Measurements from ENCODE around the gene SKAP1. TPM values are rescaled to one million over a fixed set of nuclear protein-coding genes. Genes with fewer than 3 reads are reported as not detected.
A peak's percentile ranks its signal among the peaks of the same experiment; 100 is the strongest.

The SKAP1 gene
- total RNA-seq, 8 experiments from 2014 or later = 1.2 to 7.1 (median 1.5) TPM; not detected in 2

DNA sequence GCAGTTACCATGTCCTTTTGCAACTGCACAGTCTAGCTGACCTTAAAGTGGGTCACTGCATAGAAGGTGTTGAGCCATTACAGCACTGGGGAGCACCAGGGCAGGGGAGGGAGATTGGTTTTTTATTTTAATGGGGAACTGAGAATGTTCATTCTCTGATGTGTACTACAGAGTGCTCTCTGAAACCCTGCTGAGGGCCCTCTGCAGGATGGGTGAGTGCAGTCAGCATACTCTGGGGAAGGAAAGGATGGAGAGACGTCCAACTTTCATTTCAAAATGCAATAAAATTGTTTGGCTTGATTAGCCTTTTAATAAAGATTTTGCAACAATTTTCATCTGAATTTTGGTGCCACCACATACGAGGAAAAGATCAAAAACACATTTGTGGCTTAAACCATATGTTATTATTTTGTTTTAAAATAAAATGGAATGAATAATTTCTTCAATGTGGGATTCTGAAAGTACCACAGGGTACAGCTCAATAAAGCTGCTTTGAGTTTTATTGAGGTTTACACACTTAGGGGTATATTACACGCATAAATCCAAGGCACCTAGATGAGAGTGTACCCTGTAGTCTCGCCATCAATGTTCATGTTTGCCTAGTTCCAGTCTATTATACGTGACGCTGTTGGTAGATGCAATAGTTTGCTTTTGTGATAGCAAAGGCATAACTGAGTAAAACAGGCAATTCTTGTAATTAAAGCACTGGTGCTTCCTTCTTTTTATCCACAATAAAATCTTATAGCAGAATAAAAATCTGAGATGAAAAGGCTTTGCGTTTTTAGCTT is 249.0 kb downstream of the SKAP1 start:
- 10 to 100% (median 85%) methylated on average over 2 to 6 of the region's 7 CpGs; no CpG with 5 or more reads in 1 of the 10 experiments for WGBS, 10 experiments
- H3K27ac ChIP-seq = no peak overlapping the region
- H3K4me1 ChIP-seq (replicated peaks in 1 of 2) = peaks cover 12 to 20% of the 10 kb centered on the region in 2 donors
- in situ Hi-C loops (cut with MboI; ENCODE audit: low pct_unique_long_range_greater_than_20kb in 2 of 9, low sequenced_read_pairs in 9 of 9, unreplicated experiment in 9 of 9) = no loop called here
- H3K4me3 ChIP-seq = no peak overlapping the region
- ATAC-seq (replicated peaks in 6 of 8) = no peak

- ATAC-seq (replicated peaks in 6 of 8) = no peak
- in situ Hi-C loops (cut with MboI; ENCODE audit: low pct_unique_long_range_greater_than_20kb in 2 of 9, low sequenced_read_pairs in 9 of 9, unreplicated experiment in 9 of 9) = no loop called here
- Histone ChIP-seq H3K4me3 (no peak overlapping the region), H3K4me1 (replicated peaks in 1 of 2) (peaks cover 4 to 5% of the 10 kb centered on the region in 2 donors), H3K27ac (no peak overlapping the region)
- 36 to 91% (median 70%) methylated on average over 1 to 4 of the region's 4 CpGs for WGBS, 10 experiments
Observed at GRCh38 chr17:48179071-48179945, 250.7 kb downstream of the SKAP1 start.

GRCh38 chr17:48178317-48178716 is 251.7 kb downstream of the SKAP1 start:
- H3K4me3 ChIP-seq = no peak overlapping the region
- in situ Hi-C loops (cut with MboI; ENCODE audit: low pct_unique_long_range_greater_than_20kb in 2 of 9, low sequenced_read_pairs in 9 of 9, unreplicated experiment in 9 of 9) = no loop called here
- WGBS, 10 experiments = 7 to 100% (median 62%) methylated on average over 1 to 4 of the region's 4 CpGs; no CpG with 5 or more reads in 1 of the 10 experiments
- ATAC-seq (replicated peaks in 6 of 8) = no peak
- H3K4me1 ChIP-seq (replicated peaks in 1 of 2) = peaks cover 5 to 13% of the 10 kb centered on the region in 2 donors
- no peak overlapping the region for H3K27ac ChIP-seq

DNA sequence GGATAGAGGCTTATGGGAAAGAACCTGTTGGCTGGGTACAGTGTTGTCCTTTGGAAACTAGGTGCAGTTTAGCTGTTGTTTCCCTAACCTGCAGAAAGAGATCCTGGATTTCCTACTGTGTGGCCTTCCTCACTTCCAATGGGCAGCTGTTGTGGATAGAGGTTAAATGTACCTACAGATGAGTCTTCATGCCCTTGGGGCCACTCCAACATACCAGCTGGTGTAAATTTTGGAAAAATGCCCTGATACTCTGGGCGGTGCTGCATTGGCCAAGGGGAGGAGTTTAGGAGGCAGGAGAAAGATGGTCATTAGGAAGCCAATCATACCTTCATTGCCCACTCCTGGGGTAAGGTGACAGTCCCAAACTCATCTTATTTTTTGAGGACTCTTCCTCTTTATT is 252.2 kb downstream of the SKAP1 start:
- H3K4me3 ChIP-seq = no peak overlapping the region
- H3K4me1 ChIP-seq (replicated peaks in 1 of 2) = peaks cover 5 to 18% of the 10 kb centered on the region in 2 donors
- H3K27ac ChIP-seq = no peak overlapping the region
- WGBS, 10 experiments = 43 to 100% (median 50%) methylated on average over 1 of the region's 1 CpG; no CpG with 5 or more reads in 7 of the 10 experiments
- no peak for ATAC-seq (replicated peaks in 6 of 8)
- in situ Hi-C loops (cut with MboI; ENCODE audit: low pct_unique_long_range_greater_than_20kb in 2 of 9, low sequenced_read_pairs in 9 of 9, unreplicated experiment in 9 of 9) = no loop called here

DNA sequence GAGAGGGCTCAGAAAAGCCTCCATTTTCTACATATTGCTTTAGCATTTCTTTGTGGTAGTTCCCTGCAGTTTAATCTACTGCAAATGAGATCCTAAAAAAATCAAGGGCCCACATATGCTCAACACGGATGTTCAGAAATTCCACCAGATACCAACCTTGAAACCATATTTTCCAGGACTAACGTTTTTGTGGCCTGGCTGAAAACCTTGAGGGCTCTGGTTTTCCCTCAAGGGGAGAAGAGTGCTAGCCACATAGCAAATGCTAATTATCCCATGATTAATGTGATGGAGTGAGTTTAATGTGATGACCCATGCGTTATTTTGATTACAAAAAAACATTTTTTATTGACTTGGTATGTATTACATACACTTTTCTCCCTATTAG is 253.6 kb downstream of the SKAP1 start:
- Histone ChIP-seq H3K4me1 (replicated peaks in 1 of 2) (peaks cover 0 to 19% of the 10 kb centered on the region in 2 donors), H3K4me3 (no peak overlapping the region), H3K27ac (no peak overlapping the region)
- no peak for ATAC-seq (replicated peaks in 6 of 8)
- in situ Hi-C loops (cut with MboI; ENCODE audit: low pct_unique_long_range_greater_than_20kb in 2 of 9, low sequenced_read_pairs in 9 of 9, unreplicated experiment in 9 of 9) = no loop called here
- WGBS, 10 experiments = 38 to 95% (median 85%) methylated on average over 1 to 3 of the region's 3 CpGs; no CpG with 5 or more reads in 4 of the 10 experiments

GRCh38 chr17:48175692-48176470 is 254.1 kb downstream of the SKAP1 start:
- in situ Hi-C loops (cut with MboI; ENCODE audit: low pct_unique_long_range_greater_than_20kb in 2 of 9, low sequenced_read_pairs in 9 of 9, unreplicated experiment in 9 of 9) = no loop called here
- Histone ChIP-seq H3K4me1 (replicated peaks in 1 of 2) (peaks cover 0 to 19% of the 10 kb centered on the region in 2 donors), H3K27ac (no peak overlapping the region), H3K4me3 (no peak overlapping the region)
- peak in 2 of 8 experiments; percentile 21 to 77 for ATAC-seq (replicated peaks in 6 of 8)
- 59 to 100% (median 90%) methylated on average over 1 to 5 of the region's 5 CpGs; no CpG with 5 or more reads in 3 of the 10 experiments for WGBS, 10 experiments

DNA sequence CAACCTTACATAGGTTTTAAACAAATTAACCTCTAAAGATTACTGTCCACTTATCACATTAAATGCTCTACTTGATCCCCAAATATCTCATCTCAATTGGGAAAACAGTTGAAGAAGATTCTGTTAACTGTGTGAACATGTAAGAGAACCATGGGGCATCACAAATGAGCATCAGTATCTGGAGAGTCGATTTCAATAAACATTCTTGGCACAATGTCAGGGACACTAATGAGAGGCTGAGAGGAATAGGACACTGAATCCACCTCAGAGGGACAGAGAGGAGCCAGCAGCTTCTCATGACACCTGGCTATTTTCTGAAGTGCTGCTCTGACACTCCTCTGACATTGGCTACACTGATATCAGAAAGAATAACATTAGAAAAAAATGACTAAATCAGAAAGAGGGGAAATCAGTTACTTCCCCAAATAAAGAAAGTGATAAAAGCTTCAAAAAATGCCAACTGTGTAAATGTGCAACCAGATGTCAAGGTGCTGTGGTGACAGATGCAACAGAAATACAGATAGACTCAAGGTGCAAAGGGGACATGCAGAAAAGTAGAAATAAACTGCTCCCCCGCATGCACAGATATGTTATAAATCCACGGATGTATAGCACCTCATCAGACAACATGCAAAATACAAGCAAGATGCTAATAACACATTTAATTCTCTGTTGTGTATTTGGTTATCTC is 255.0 kb downstream of the SKAP1 start:
- Histone ChIP-seq H3K4me1 (replicated peaks in 1 of 2) (peaks cover 0 to 19% of the 10 kb centered on the region in 2 donors), H3K27ac (no peak overlapping the region), H3K4me3 (no peak overlapping the region)
- in situ Hi-C loops (cut with MboI; ENCODE audit: low pct_unique_long_range_greater_than_20kb in 2 of 9, low sequenced_read_pairs in 9 of 9, unreplicated experiment in 9 of 9) = no loop called here
- WGBS, 10 experiments = 33 to 100% (median 82%) methylated on average over 2 to 3 of the region's 3 CpGs
- ATAC-seq (replicated peaks in 6 of 8) = no peak

GRCh38 chr17:48173191-48173984 is 256.6 kb downstream of the SKAP1 start:
- Histone ChIP-seq H3K4me3 (no peak overlapping the region), H3K27ac (no peak overlapping the region), H3K4me1 (replicated peaks in 1 of 2) (peaks cover 3 to 35% of the 10 kb centered on the region in 2 donors)
- peak in 6 of 8 experiments; percentile 20 to 83 (median 33) for ATAC-seq (replicated peaks in 6 of 8)
- WGBS, 10 experiments = 17 to 90% (median 74%) methylated on average over 1 to 8 of the region's 8 CpGs
- in situ Hi-C loops (cut with MboI; ENCODE audit: low pct_unique_long_range_greater_than_20kb in 2 of 9, low sequenced_read_pairs in 9 of 9, unreplicated experiment in 9 of 9) = no loop called here

DNA sequence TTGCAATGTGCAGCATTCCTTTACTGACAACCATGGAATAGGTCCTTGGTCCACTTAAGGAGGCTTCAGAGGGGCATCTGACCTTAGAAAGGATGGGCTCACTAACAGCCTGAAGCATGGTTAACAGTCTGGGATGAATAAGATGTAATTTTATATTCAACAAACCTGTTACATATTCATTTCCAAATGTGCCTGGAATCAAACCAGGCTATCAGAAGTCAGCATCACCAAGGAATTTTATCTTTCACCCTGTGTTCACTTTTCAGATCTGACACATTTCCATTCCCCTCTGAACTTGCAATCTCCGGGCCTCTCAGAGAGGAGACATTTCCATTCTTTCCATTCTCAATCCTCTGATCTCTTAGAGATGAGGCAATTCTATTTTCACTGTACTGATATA is 260.1 kb downstream of the SKAP1 start:
- peak in 1 of 8 experiments; percentile 34 for ATAC-seq (replicated peaks in 6 of 8)
- no peak overlapping the region for H3K4me3 ChIP-seq
- peaks cover 10 to 52% of the 10 kb centered on the region in 2 donors for H3K4me1 ChIP-seq (replicated peaks in 1 of 2)
- no peak overlapping the region for H3K27ac ChIP-seq
- 56 to 100% (median 86%) methylated on average over 1 of the region's 1 CpG; no CpG with 5 or more reads in 4 of the 10 experiments for WGBS, 10 experiments
- in situ Hi-C loops (cut with MboI; ENCODE audit: low pct_unique_long_range_greater_than_20kb in 2 of 9, low sequenced_read_pairs in 9 of 9, unreplicated experiment in 9 of 9) = no loop called here

GRCh38 chr17:48163809-48164208 is 266.2 kb downstream of the SKAP1 start:
- 55 to 100% (median 83%) methylated on average over 1 of the region's 1 CpG; no CpG with 5 or more reads in 2 of the 10 experiments for WGBS, 10 experiments
- Histone ChIP-seq H3K4me1 (replicated peaks in 1 of 2) (peaks cover 40 to 76% of the 10 kb centered on the region in 2 donors), H3K27ac (peak overlapping the region; percentile 42 to 56), H3K4me3 (no peak overlapping the region)
- in situ Hi-C loops (cut with MboI; ENCODE audit: low pct_unique_long_range_greater_than_20kb in 2 of 9, low sequenced_read_pairs in 9 of 9, unreplicated experiment in 9 of 9) = no loop called here
- ATAC-seq (replicated peaks in 6 of 8) = no peak

DNA sequence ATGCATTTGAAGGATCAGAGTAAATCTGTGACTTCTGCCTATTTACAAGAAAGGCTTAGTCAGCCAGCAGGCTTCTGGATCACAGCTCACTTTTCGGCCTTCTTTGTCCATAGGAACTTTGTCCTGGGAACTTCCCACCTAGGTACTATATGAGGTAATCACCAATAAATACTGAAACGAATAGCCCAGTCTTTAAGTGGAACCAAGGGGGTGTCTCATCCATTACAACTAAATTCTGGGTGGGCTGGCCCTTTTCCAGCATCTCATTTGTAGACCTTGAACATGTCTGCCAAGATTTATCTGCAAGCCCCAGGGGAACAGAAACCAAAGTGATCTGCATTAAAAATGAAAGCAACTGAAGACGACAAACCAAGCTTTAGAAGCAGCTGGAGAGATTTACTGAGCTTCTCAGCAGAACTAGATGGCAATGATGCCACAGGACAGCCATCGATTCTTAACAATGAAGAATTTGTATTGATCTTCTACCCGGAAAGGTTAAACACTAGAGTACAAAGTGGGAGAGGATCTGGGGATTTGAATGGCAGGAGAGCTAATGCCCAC is 267.0 kb downstream of the SKAP1 start:
- Histone ChIP-seq H3K4me1 (replicated peaks in 1 of 2) (peaks cover 34 to 68% of the 10 kb centered on the region in 2 donors), H3K4me3 (peak overlapping the region in 2 of 5 donors; percentile 4 to 5), H3K27ac (peak overlapping the region; percentile 42 to 56)
- in situ Hi-C loops (cut with MboI; ENCODE audit: low pct_unique_long_range_greater_than_20kb in 2 of 9, low sequenced_read_pairs in 9 of 9, unreplicated experiment in 9 of 9) = no loop called here
- peak; percentile 46 to 90 (median 78) for ATAC-seq (replicated peaks in 6 of 8)
- 0 to 96% (median 14%) methylated on average over 1 to 5 of the region's 5 CpGs; no CpG with 5 or more reads in 1 of the 10 experiments for WGBS, 10 experiments

Measured in motor neuron (in vitro differentiated cells).